ENCODE measurements around the gene SLC48A1.

SLC48A1 gene

DNA sequence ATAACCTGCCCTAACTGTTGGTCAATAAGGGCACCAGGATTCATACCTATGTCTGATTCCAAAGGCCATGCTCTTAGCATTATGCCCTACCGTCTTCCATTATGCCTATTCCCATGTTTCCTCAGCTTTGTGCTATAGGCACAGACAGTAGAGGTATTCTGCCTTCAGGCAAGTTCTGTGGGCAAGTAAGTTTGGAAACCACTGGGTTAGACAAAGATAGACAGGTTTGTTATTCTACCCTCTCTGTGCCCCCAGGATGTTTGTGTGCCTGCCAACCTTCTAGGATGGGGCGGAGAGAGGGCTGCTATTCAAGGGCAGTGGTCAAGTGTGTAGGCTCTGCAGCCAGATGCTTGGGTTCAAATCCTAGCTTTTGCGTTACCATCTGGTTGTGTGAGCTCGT lies 18.9 kb upstream of the SLC48A1 start (continued):
- TF ChIP-seq, protein P1, sequence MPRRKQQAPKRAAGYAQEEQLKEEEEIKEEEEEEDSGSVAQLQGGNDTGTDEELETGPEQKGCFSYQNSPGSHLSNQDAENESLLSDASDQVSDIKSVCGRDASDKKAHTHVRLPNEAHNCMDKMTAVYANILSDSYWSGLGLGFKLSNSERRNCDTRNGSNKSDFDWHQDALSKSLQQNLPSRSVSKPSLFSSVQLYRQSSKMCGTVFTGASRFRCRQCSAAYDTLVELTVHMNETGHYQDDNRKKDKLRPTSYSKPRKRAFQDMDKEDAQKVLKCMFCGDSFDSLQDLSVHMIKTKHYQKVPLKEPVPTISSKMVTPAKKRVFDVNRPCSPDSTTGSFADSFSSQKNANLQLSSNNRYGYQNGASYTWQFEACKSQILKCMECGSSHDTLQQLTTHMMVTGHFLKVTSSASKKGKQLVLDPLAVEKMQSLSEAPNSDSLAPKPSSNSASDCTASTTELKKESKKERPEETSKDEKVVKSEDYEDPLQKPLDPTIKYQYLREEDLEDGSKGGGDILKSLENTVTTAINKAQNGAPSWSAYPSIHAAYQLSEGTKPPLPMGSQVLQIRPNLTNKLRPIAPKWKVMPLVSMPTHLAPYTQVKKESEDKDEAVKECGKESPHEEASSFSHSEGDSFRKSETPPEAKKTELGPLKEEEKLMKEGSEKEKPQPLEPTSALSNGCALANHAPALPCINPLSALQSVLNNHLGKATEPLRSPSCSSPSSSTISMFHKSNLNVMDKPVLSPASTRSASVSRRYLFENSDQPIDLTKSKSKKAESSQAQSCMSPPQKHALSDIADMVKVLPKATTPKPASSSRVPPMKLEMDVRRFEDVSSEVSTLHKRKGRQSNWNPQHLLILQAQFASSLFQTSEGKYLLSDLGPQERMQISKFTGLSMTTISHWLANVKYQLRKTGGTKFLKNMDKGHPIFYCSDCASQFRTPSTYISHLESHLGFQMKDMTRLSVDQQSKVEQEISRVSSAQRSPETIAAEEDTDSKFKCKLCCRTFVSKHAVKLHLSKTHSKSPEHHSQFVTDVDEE (CRISPR knock-in tag; IDR thresholded peaks at IDR 0.05), result no peak
- TF ChIP-seq TOX (CRISPR knock-in tag; IDR thresholded peaks at IDR 0.05; ENCODE audit: borderline replicate concordance), result no peak
- TF ChIP-seq ZFP3 (CRISPR knock-in tag; IDR thresholded peaks at IDR 0.05), result no peak

DNA sequence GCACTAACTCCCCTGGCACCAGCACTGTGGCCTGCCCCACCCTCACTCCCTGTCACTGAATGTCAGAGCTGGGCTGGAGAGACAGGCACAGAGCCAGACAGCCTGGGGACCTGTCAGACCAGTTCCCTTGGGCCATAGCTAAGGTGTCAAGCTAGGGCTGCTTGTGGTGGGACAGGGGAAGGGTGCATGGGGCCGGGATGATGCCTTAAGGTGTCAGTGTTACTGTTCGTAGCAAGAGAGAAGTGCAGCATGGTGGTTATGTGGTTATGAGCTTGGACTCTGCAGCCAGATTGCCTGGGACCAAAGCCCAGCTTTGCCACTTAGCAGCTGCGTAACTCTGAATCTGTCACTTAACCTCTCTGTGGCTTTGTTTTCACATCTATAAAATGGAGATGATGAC lies 18.2 kb upstream of the SLC48A1 start:
- no peak for TF ChIP-seq CSDC2 (CRISPR knock-in tag; IDR thresholded peaks at IDR 0.05)
- no peak for TF ChIP-seq TOX (CRISPR knock-in tag; IDR thresholded peaks at IDR 0.05; ENCODE audit: borderline replicate concordance)
- TF ChIP-seq, protein P2, sequence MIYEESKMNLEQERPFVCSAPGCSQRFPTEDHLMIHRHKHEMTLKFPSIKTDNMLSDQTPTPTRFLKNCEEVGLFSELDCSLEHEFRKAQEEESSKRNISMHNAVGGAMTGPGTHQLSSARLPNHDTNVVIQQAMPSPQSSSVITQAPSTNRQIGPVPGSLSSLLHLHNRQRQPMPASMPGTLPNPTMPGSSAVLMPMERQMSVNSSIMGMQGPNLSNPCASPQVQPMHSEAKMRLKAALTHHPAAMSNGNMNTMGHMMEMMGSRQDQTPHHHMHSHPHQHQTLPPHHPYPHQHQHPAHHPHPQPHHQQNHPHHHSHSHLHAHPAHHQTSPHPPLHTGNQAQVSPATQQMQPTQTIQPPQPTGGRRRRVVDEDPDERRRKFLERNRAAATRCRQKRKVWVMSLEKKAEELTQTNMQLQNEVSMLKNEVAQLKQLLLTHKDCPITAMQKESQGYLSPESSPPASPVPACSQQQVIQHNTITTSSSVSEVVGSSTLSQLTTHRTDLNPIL (CRISPR knock-in tag; IDR thresholded peaks at IDR 0.05; ENCODE audit: low read depth), result no peak
- TF ChIP-seq, protein P3, sequence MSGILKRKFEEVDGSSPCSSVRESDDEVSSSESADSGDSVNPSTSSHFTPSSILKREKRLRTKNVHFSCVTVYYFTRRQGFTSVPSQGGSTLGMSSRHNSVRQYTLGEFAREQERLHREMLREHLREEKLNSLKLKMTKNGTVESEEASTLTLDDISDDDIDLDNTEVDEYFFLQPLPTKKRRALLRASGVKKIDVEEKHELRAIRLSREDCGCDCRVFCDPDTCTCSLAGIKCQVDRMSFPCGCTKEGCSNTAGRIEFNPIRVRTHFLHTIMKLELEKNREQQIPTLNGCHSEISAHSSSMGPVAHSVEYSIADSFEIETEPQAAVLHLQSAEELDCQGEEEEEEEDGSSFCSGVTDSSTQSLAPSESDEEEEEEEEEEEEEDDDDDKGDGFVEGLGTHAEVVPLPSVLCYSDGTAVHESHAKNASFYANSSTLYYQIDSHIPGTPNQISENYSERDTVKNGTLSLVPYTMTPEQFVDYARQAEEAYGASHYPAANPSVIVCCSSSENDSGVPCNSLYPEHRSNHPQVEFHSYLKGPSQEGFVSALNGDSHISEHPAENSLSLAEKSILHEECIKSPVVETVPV (CRISPR knock-in tag; IDR thresholded peaks at IDR 0.05), result no peak
- TF ChIP-seq ZC3H10 (CRISPR knock-in tag; IDR thresholded peaks at IDR 0.05), result no peak
- no peak for ATAC-seq

DNA sequence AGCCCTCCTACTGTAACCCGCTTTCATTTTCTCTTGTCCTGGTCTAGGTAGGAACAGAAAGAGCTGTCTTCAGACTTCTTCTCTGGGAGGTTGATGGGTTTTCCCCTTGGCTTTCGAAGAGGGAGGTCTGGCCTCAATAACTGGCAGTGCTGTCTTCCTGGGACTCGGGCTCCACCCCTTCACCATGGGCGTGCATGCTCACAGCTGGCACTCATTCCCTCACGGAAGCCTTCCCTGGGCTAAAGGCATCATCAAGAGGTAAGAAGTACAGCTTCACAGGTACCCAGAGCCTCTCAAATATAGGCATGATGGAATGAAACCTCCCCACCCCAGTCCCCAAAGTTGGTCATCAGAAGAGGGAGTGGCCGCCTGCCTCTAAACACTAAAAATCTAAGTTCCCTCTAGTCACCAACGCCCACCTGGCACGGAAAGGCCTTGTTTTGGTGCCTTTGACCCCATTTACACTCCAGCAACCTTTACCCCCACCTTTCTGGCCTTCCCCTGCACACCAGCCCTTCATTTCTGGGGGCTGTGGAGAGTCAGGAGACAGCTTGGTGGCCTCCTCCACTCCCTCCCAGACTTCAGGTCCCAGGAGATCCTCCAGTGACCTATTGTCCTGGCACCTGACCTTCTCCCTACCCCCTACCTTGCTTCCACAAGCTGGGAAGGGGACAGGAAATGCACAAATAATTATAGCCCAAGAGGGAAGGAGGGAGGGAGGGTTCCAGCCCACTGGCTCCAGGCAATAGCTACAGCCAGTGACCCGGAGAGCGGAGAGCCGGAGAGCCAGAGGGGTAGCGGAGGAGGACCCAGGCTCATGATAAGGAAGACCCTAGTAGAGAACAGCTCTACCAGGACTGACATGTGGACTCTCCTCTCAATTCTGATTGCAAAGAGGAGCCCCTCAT lies 17.1 kb upstream of the SLC48A1 start:
- ATAC-seq, result no peak
- TF ChIP-seq, protein P4, sequence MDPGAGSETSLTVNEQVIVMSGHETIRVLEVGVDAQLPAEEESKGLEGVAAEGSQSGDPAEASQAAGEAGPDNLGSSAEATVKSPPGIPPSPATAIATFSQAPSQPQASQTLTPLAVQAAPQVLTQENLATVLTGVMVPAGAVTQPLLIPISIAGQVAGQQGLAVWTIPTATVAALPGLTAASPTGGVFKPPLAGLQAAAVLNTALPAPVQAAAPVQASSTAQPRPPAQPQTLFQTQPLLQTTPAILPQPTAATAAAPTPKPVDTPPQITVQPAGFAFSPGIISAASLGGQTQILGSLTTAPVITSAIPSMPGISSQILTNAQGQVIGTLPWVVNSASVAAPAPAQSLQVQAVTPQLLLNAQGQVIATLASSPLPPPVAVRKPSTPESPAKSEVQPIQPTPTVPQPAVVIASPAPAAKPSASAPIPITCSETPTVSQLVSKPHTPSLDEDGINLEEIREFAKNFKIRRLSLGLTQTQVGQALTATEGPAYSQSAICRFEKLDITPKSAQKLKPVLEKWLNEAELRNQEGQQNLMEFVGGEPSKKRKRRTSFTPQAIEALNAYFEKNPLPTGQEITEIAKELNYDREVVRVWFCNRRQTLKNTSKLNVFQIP (CRISPR knock-in tag; IDR thresholded peaks at IDR 0.05; ENCODE audit: borderline replicate concordance, low read depth), result no peak
- TF ChIP-seq ISL1 (CRISPR knock-in tag; IDR thresholded peaks at IDR 0.05) (no peak), ZC3H10 (CRISPR knock-in tag; IDR thresholded peaks at IDR 0.05) (no peak), OSR1 (CRISPR knock-in tag; IDR thresholded peaks at IDR 0.05) (no peak), ZFP3 (CRISPR knock-in tag; IDR thresholded peaks at IDR 0.05) (no peak), ESRRG (CRISPR knock-in tag; IDR thresholded peaks at IDR 0.05) (no peak), ZFP30 (CRISPR knock-in tag; IDR thresholded peaks at IDR 0.05) (no peak), TOX (CRISPR knock-in tag; IDR thresholded peaks at IDR 0.05; ENCODE audit: borderline replicate concordance) (no peak), BACH2 (CRISPR knock-in tag; IDR thresholded peaks at IDR 0.05; ENCODE audit: borderline replicate concordance) (no peak), SNAI2 (CRISPR knock-in tag; IDR thresholded peaks at IDR 0.05) (no peak), CSDC2 (CRISPR knock-in tag; IDR thresholded peaks at IDR 0.05) (no peak), ZNF8 (CRISPR knock-in tag; IDR thresholded peaks at IDR 0.05) (no peak), RARB (CRISPR knock-in tag; IDR thresholded peaks at IDR 0.05) (no peak)
- TF ChIP-seq, protein P2 (CRISPR knock-in tag; IDR thresholded peaks at IDR 0.05; ENCODE audit: low read depth), result no peak

DNA sequence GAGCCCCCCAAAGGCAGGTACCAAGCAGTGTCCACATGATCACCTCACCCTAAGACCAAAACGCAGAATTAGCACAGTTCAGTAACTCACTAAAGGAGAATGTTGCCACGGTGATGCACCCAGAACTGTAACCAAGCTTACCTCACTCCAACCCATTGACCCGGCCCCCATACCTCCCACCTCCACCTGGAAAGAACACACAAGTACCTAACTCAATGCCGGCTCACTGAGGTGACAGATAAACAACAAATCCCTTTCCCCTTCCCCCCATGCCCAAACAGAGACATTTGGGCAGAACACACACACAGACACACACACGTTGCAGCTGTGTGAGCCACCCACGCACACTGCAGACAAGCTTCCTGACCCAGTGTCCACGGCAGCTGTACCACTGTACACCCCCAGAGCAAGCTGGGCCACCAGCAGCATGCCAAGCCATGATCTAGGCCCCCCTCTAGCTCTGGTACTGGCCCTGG lies 15.6 kb upstream of the SLC48A1 start:
- no peak for ATAC-seq
- TF ChIP-seq ZFP30 (CRISPR knock-in tag; IDR thresholded peaks at IDR 0.05) (no peak), ZNF8 (CRISPR knock-in tag; IDR thresholded peaks at IDR 0.05) (no peak), TOX (CRISPR knock-in tag; IDR thresholded peaks at IDR 0.05; ENCODE audit: borderline replicate concordance) (no peak), ZFP3 (CRISPR knock-in tag; IDR thresholded peaks at IDR 0.05) (no peak), CSDC2 (CRISPR knock-in tag; IDR thresholded peaks at IDR 0.05) (no peak), ESRRG (CRISPR knock-in tag; IDR thresholded peaks at IDR 0.05) (no peak), SNAI2 (CRISPR knock-in tag; IDR thresholded peaks at IDR 0.05) (no peak)
- TF ChIP-seq, protein P2 (CRISPR knock-in tag; IDR thresholded peaks at IDR 0.05; ENCODE audit: low read depth), result no peak
- TF ChIP-seq, protein P5, sequence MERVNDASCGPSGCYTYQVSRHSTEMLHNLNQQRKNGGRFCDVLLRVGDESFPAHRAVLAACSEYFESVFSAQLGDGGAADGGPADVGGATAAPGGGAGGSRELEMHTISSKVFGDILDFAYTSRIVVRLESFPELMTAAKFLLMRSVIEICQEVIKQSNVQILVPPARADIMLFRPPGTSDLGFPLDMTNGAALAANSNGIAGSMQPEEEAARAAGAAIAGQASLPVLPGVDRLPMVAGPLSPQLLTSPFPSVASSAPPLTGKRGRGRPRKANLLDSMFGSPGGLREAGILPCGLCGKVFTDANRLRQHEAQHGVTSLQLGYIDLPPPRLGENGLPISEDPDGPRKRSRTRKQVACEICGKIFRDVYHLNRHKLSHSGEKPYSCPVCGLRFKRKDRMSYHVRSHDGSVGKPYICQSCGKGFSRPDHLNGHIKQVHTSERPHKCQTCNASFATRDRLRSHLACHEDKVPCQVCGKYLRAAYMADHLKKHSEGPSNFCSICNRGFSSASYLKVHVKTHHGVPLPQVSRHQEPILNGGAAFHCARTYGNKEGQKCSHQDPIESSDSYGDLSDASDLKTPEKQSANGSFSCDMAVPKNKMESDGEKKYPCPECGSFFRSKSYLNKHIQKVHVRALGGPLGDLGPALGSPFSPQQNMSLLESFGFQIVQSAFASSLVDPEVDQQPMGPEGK (CRISPR knock-in tag; IDR thresholded peaks at IDR 0.05; ENCODE audit: borderline replicate concordance), result no peak
- TF ChIP-seq, protein P1 (CRISPR knock-in tag; IDR thresholded peaks at IDR 0.05), result no peak

Measured in SK-N-SH treated with all-trans-retinoic acid at 6 μM for 48 hours (cell line).